PC-9 (cell line): ENCODE measurements around the gene LAMA2. TPM values are rescaled to one million over a fixed set of nuclear protein-coding genes. Genes with fewer than 3 reads are reported as not detected.

Experiments
- BruUV-seq: library from RNA; stranded (reverse); fragments of 400-500 nt; replicated peaks from 2 replicates; lab custom pipeline; 2021; lab: Mats Ljungman, UMichigan
- CTCF ChIA-PET: fragments of 300-600 bp; sonication (Branson Sonifier 250); formaldehyde crosslinking; loops from one replicate; lab custom pipeline; 2022; ENCODE audit warnings: antibody characterized with exemption; lab: Charles Lee
- POLR2A ChIA-PET: fragments of 300-600 bp; sonication (Branson Sonifier 250); formaldehyde crosslinking; loops from one replicate; lab custom pipeline; 2022; ENCODE audit warnings: antibody characterized with exemption; ENCODE audit not compliant: unreplicated experiment; lab: Charles Lee
- DNase-seq, 2 experiments: peaks; one replicate each; pipeline versions ENCODE4 v3.0.0 to v3.0.0-alpha.2; 2015 to 2022; ENCODE audit warnings: mixed read lengths in 1 of 2
- H2AFZ ChIP-seq: fragments of 200-600 bp; sonication (generic); 2 replicates; pipeline ENCODE4 v1.8.1; 2017; ENCODE audit warnings: antibody characterized with exemption
- H3F3A ChIP-seq: fragments of 200-600 bp; sonication (generic); 2 replicates; pipeline ENCODE4 v1.8.1; 2017; ENCODE audit warnings: antibody characterized with exemption, mild to moderate bottlenecking, low read depth; ENCODE audit not compliant: insufficient read depth
- H3K27ac ChIP-seq: fragments of 200-600 bp; sonication (generic); 2 replicates; pipeline ENCODE4 v1.6.1; 2016; ENCODE audit warnings: mixed run types
- H3K27me3 ChIP-seq: fragments of 200-600 bp; sonication (generic); 2 replicates; pipeline ENCODE4 v1.6.1; 2016; ENCODE audit warnings: low read depth, mixed run types; ENCODE audit not compliant: insufficient read depth
- H3K36me3 ChIP-seq: fragments of 200-600 bp; sonication (generic); 2 replicates; pipeline ENCODE4 v1.6.1; 2016; ENCODE audit warnings: low read depth, mixed run types
- H3K4me1 ChIP-seq: fragments of 200-600 bp; sonication (generic); replicated peaks from 2 replicates; pipeline ENCODE4 v1.6.1; 2016; ENCODE audit warnings: mixed run types; ENCODE audit not compliant: insufficient read depth
- H3K4me2 ChIP-seq: fragments of 200-600 bp; sonication (generic); 2 replicates; pipeline ENCODE4 v1.6.1; 2017; ENCODE audit warnings: mixed run types
- H3K4me3 ChIP-seq: fragments of 200-600 bp; sonication (generic); 2 replicates; pipeline ENCODE4 v1.6.1; 2016; ENCODE audit warnings: mixed run types
- H3K79me2 ChIP-seq: fragments of 200-600 bp; sonication (generic); 2 replicates; pipeline ENCODE4 v1.6.1; 2017; ENCODE audit warnings: low read depth, mixed run types
- H3K9me2 ChIP-seq: fragments of 200-600 bp; sonication (generic); 2 replicates; pipeline ENCODE4 v1.8.1; 2017; ENCODE audit warnings: mild to moderate bottlenecking; ENCODE audit not compliant: insufficient read depth
- H3K9me3 ChIP-seq: fragments of 200-600 bp; sonication (generic); 2 replicates; pipeline ENCODE4 v1.8.1; 2016; ENCODE audit warnings: low read depth; ENCODE audit not compliant: insufficient read depth
- H4K20me1 ChIP-seq: fragments of 200-600 bp; sonication (generic); 2 replicates; pipeline ENCODE4 v1.8.1; 2017; ENCODE audit not compliant: insufficient read depth
- EZH2 ChIP-seq: fragments of 200-600 bp; sonication (generic); IDR thresholded peaks from 2 replicates; pipeline ENCODE4 v1.8.0; 2017; ENCODE audit warnings: antibody characterized with exemption, low read depth
- intact Hi-C: fragments of 100-400 bp; cut with micrococcal nuclease; formaldehyde crosslinking; loops from one replicate; pipeline ENCODE4 v1.10.0; 2022; ENCODE audit not compliant: unreplicated experiment
- total RNA-seq: library from RNA; stranded (reverse); gene quantifications from 2 replicates; pipeline ENCODE4 v1.2.3, GENCODE V29; 2021
- TF ChIP-seq, protein P1 (sequence below): fragments of 200-600 bp; sonication (generic); conservative IDR thresholded peaks from 2 replicates; pipeline ENCODE4 v1.6.1; 2017; ENCODE audit warnings: mixed run types, antibody characterized with exemption, mild to moderate bottlenecking, moderate library complexity

LAMA2 gene
- total RNA-seq, 1 experiment from 2014 or later = 2.8 TPM

GRCh38 chr6:129368076-129368475 lies 485.1 kb downstream of the LAMA2 start:
- no TSS peak for BruUV-seq
- DNase-seq = no peak
- H3K27ac ChIP-seq = no peak overlapping the region
- no peaks in the 10 kb centered on the region for H3K9me2 ChIP-seq
- H3F3A ChIP-seq = no peaks in the 10 kb centered on the region
- H3K4me1 ChIP-seq = peaks cover 6% of the 10 kb centered on the region
- H2AFZ ChIP-seq = no peak overlapping the region
- H3K27me3 ChIP-seq = no peaks in the 10 kb centered on the region
- CTCF ChIA-PET = no interaction called here
- intact Hi-C loops = loop anchor here (2.0 kb wide), 1 partner anchor 115 kb away; no protein-coding TSS in a partner anchor
- POLR2A ChIA-PET = no interaction called here
- H4K20me1 ChIP-seq = no peaks in the 10 kb centered on the region
- H3K9me3 ChIP-seq = no peaks in the 10 kb centered on the region
- no peak overlapping the region for H3K4me3 ChIP-seq
- no peak overlapping the region for H3K4me2 ChIP-seq
- no peaks in the 10 kb centered on the region for H3K79me2 ChIP-seq
- H3K36me3 ChIP-seq = no peaks in the 10 kb centered on the region
- TF ChIP-seq, protein P1, sequence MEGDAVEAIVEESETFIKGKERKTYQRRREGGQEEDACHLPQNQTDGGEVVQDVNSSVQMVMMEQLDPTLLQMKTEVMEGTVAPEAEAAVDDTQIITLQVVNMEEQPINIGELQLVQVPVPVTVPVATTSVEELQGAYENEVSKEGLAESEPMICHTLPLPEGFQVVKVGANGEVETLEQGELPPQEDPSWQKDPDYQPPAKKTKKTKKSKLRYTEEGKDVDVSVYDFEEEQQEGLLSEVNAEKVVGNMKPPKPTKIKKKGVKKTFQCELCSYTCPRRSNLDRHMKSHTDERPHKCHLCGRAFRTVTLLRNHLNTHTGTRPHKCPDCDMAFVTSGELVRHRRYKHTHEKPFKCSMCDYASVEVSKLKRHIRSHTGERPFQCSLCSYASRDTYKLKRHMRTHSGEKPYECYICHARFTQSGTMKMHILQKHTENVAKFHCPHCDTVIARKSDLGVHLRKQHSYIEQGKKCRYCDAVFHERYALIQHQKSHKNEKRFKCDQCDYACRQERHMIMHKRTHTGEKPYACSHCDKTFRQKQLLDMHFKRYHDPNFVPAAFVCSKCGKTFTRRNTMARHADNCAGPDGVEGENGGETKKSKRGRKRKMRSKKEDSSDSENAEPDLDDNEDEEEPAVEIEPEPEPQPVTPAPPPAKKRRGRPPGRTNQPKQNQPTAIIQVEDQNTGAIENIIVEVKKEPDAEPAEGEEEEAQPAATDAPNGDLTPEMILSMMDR = no peak
- no peak for TF ChIP-seq EZH2

GRCh38 chr6:129368970-129369369 lies 486.0 kb downstream of the LAMA2 start:
- Histone ChIP-seq H3K36me3 (no peaks in the 10 kb centered on the region), H3K4me2 (no peak overlapping the region), H3K9me2 (no peaks in the 10 kb centered on the region), H3K4me1 (peaks cover 6% of the 10 kb centered on the region), H4K20me1 (no peaks in the 10 kb centered on the region), H2AFZ (no peak overlapping the region), H3K27me3 (no peaks in the 10 kb centered on the region), H3K79me2 (no peaks in the 10 kb centered on the region), H3K9me3 (no peaks in the 10 kb centered on the region), H3K4me3 (no peak overlapping the region), H3F3A (no peaks in the 10 kb centered on the region), H3K27ac (no peak overlapping the region)
- ChIA-PET POLR2A (no interaction called here), CTCF (no interaction called here)
- no peak for DNase-seq
- BruUV-seq = no TSS peak
- intact Hi-C loops = loop anchor here (2.0 kb wide), 1 partner anchor 116 kb away; no protein-coding TSS in a partner anchor
- TF ChIP-seq EZH2 = no peak
- TF ChIP-seq, protein P1 = no peak

- peak overlapping the region; percentile 25; the same call in 1 of the 2 replicates for H2AFZ ChIP-seq
- POLR2A ChIA-PET = no interaction called here
Measured at GRCh38 chr6:129369737-129370136, 486.8 kb downstream of the LAMA2 start.

More at GRCh38 chr6:129369737-129370136, 486.8 kb downstream of the LAMA2 start:
- no TSS peak for BruUV-seq
- no peak overlapping the region for H3K27ac ChIP-seq
- no peaks in the 10 kb centered on the region for H3K79me2 ChIP-seq
- no peak for DNase-seq
- CTCF ChIA-PET = no interaction called here
- no peaks in the 10 kb centered on the region for H3F3A ChIP-seq
- TF ChIP-seq, protein P1 = no peak
- no peak for TF ChIP-seq EZH2
- peaks cover 6% of the 10 kb centered on the region for H3K4me1 ChIP-seq
- intact Hi-C loops = loop anchor here (2.0 to 10.0 kb wide), 7 partner anchors 117 to 1631 kb away; no protein-coding TSS in a partner anchor
- H4K20me1 ChIP-seq = no peaks in the 10 kb centered on the region
- no peaks in the 10 kb centered on the region for H3K9me2 ChIP-seq
- no peaks in the 10 kb centered on the region for H3K9me3 ChIP-seq
- no peaks in the 10 kb centered on the region for H3K36me3 ChIP-seq
- no peaks in the 10 kb centered on the region for H3K27me3 ChIP-seq
- no peak overlapping the region for H3K4me3 ChIP-seq
- H3K4me2 ChIP-seq = peak overlapping the region; percentile 57
